Measurements from ENCODE around the gene ANKRD40. TPM values are rescaled to one million over a fixed set of nuclear protein-coding genes. Genes with fewer than 3 reads are reported as not detected.

The ANKRD40 gene
- total RNA-seq, 1 donor from 2014 or later: 41.1 TPM

- no peaks in the 10 kb centered on the region for H3K9me3 Mint-ChIP-seq (ENCODE audit: unreplicated experiment)
- H3K27me3 Mint-ChIP-seq (ENCODE audit: unreplicated experiment): no peaks in the 10 kb centered on the region
- H3K4me1 Mint-ChIP-seq (ENCODE audit: unreplicated experiment): no peaks in the 10 kb centered on the region
- no peak overlapping the region for H3K4me3 Mint-ChIP-seq (ENCODE audit: unreplicated experiment)
- no peaks in the 10 kb centered on the region for H3K36me3 Mint-ChIP-seq (ENCODE audit: unreplicated experiment)
- no peak for DNase-seq (ENCODE audit: extremely low spot score, unreplicated experiment)
- no peak overlapping the region for H3K27ac Mint-ChIP-seq (ENCODE audit: unreplicated experiment)
- TF ChIP-seq CTCF (IDR thresholded peaks at IDR 0.05): no peak
Observed at GRCh38 chr17:50653738-50654137, 54.0 kb downstream of the ANKRD40 start.

- no peak for TF ChIP-seq CTCF (IDR thresholded peaks at IDR 0.05)
- no peak overlapping the region for H3K4me3 Mint-ChIP-seq (ENCODE audit: unreplicated experiment)
- H3K27me3 Mint-ChIP-seq (ENCODE audit: unreplicated experiment): no peaks in the 10 kb centered on the region
- no peaks in the 10 kb centered on the region for H3K4me1 Mint-ChIP-seq (ENCODE audit: unreplicated experiment)
- H3K36me3 Mint-ChIP-seq (ENCODE audit: unreplicated experiment): no peaks in the 10 kb centered on the region
- H3K27ac Mint-ChIP-seq (ENCODE audit: unreplicated experiment): no peak overlapping the region
- DNase-seq (ENCODE audit: extremely low spot score, unreplicated experiment): no peak
- H3K9me3 Mint-ChIP-seq (ENCODE audit: unreplicated experiment): no peaks in the 10 kb centered on the region
Observed at GRCh38 chr17:50651661-50652060, 56.1 kb downstream of the ANKRD40 start.

- H3K36me3 Mint-ChIP-seq (ENCODE audit: unreplicated experiment): no peaks in the 10 kb centered on the region
- no peaks in the 10 kb centered on the region for H3K9me3 Mint-ChIP-seq (ENCODE audit: unreplicated experiment)
- no peak for DNase-seq (ENCODE audit: extremely low spot score, unreplicated experiment)
- no peak for TF ChIP-seq CTCF (IDR thresholded peaks at IDR 0.05)
- no peak overlapping the region for H3K4me3 Mint-ChIP-seq (ENCODE audit: unreplicated experiment)
- no peaks in the 10 kb centered on the region for H3K4me1 Mint-ChIP-seq (ENCODE audit: unreplicated experiment)
- H3K27me3 Mint-ChIP-seq (ENCODE audit: unreplicated experiment): no peaks in the 10 kb centered on the region
- H3K27ac Mint-ChIP-seq (ENCODE audit: unreplicated experiment): no peak overlapping the region
Observed at GRCh38 chr17:50649042-50649908, 58.4 kb downstream of the ANKRD40 start.

GRCh38 chr17:50647187-50647586 lies 60.5 kb downstream of the ANKRD40 start:
- DNase-seq (ENCODE audit: extremely low spot score, unreplicated experiment): no peak
- Mint-ChIP-seq H3K4me1 (ENCODE audit: unreplicated experiment) (peaks cover 4% of the 10 kb centered on the region), H3K27me3 (ENCODE audit: unreplicated experiment) (no peaks in the 10 kb centered on the region), H3K9me3 (ENCODE audit: unreplicated experiment) (no peaks in the 10 kb centered on the region), H3K4me3 (ENCODE audit: unreplicated experiment) (no peak overlapping the region), H3K36me3 (ENCODE audit: unreplicated experiment) (no peaks in the 10 kb centered on the region), H3K27ac (ENCODE audit: unreplicated experiment) (no peak overlapping the region)
- no peak for TF ChIP-seq CTCF (IDR thresholded peaks at IDR 0.05)

GRCh38 chr17:50645748-50646682 lies 61.7 kb downstream of the ANKRD40 start:
- Mint-ChIP-seq H3K4me3 (ENCODE audit: unreplicated experiment) (no peak overlapping the region), H3K4me1 (ENCODE audit: unreplicated experiment) (peaks cover 13% of the 10 kb centered on the region), H3K36me3 (ENCODE audit: unreplicated experiment) (no peaks in the 10 kb centered on the region), H3K27me3 (ENCODE audit: unreplicated experiment) (no peaks in the 10 kb centered on the region), H3K27ac (ENCODE audit: unreplicated experiment) (no peak overlapping the region), H3K9me3 (ENCODE audit: unreplicated experiment) (no peaks in the 10 kb centered on the region)
- no peak for DNase-seq (ENCODE audit: extremely low spot score, unreplicated experiment)
- no peak for TF ChIP-seq CTCF (IDR thresholded peaks at IDR 0.05)
